Naive thymus-derived CD4-positive, alpha-beta T cell (primary cell): ENCODE data around the gene EXPH5. TPM values are rescaled to one million over a fixed set of nuclear protein-coding genes. Genes with fewer than 3 reads are reported as not detected.

Experiments used
- ATAC-seq: fragments of 150-1000 bp; cut with Tn5 transposase; 2 replicates; pipeline ENCODE4 v1.10.0; 2021; ENCODE audit warnings: mild to moderate bottlenecking, moderate library complexity
- CTCF ChIA-PET: fragments of 350-600 bp; sonication (Branson Sonifier 250); formaldehyde crosslinking; loops from one replicate; lab custom pipeline; 2021; ENCODE audit warnings: antibody characterized with exemption; lab: Charles Lee
- POLR2A ChIA-PET: fragments of 350-600 bp; sonication (Branson Sonifier 250); formaldehyde crosslinking; loops from one replicate; lab custom pipeline; 2021; ENCODE audit warnings: antibody characterized with exemption, inconsistent platforms; lab: Charles Lee
- DNase-seq, 9 donors: peaks; one replicate each; pipeline versions ENCODE4 v3.0.0 to v3.0.0-alpha.2; 2020 to 2022; ENCODE audit warnings: mixed read lengths in 1 of 9
- H3K27ac ChIP-seq: one replicate; pipeline ENCODE4 v1.7.0; 2013; ENCODE audit warnings: mild to moderate bottlenecking, low read depth, low read length, moderate library complexity
- H3K27me3 ChIP-seq, 2 donors: one replicate each; pipeline ENCODE4 v1.7.0; 2013; ENCODE audit warnings: low read length in 2 of 2, mild to moderate bottlenecking in 2 of 2, moderate library complexity in 2 of 2; ENCODE audit not compliant: control insufficient read depth in 2 of 2, insufficient read depth in 2 of 2
- H3K36me3 ChIP-seq, 3 experiments: 1 replicate in 2 of 3; 2 replicates in 1 of 3; pipeline ENCODE4 v1.7.0; 2013; ENCODE audit warnings: low read length in 3 of 3, mild to moderate bottlenecking in 3 of 3, moderate library complexity in 1 of 3; ENCODE audit not compliant: insufficient read depth in 3 of 3, control insufficient read depth in 2 of 3
- H3K4me1 ChIP-seq, 2 donors: one replicate each; pipeline ENCODE4 v1.7.0; 2013; ENCODE audit warnings: low read length in 2 of 2, mild to moderate bottlenecking in 2 of 2, moderate library complexity in 1 of 2; ENCODE audit not compliant: control insufficient read depth in 2 of 2, insufficient read depth in 2 of 2
- H3K4me3 ChIP-seq: 2 replicates; pipeline ENCODE4 v1.7.0; 2013; ENCODE audit warnings: mild to moderate bottlenecking, low read length
- H3K9me3 ChIP-seq, 3 experiments: 1 replicate in 2 of 3; 2 replicates in 1 of 3; pipeline ENCODE4 v1.7.0; 2013; ENCODE audit warnings: low read length in 3 of 3; ENCODE audit not compliant: control insufficient read depth in 2 of 3
- H3K27ac Mint-ChIP-seq, 9 donors: one replicate each; pipeline ENCODE4 v1.8.0; 2020 to 2022; ENCODE audit warnings: mixed read lengths in 9 of 9, mild to moderate bottlenecking in 8 of 9, moderate library complexity in 5 of 9, inconsistent platforms in 2 of 9
- H3K27me3 Mint-ChIP-seq, 5 donors: one replicate each; pipeline ENCODE4 v1.8.0; 2021 to 2022; ENCODE audit warnings: mixed read lengths in 5 of 5, mild to moderate bottlenecking in 1 of 5
- H3K36me3 Mint-ChIP-seq, 5 donors: one replicate each; pipeline ENCODE4 v1.8.0; 2020 to 2022; ENCODE audit warnings: mixed read lengths in 5 of 5, mild to moderate bottlenecking in 3 of 5, inconsistent platforms in 1 of 5
- H3K4me1 Mint-ChIP-seq, 7 donors: one replicate each; pipeline ENCODE4 v1.8.0; 2020 to 2022; ENCODE audit warnings: mixed read lengths in 7 of 7, mild to moderate bottlenecking in 3 of 7, inconsistent platforms in 1 of 7
- H3K4me3 Mint-ChIP-seq, 10 donors: one replicate each; pipeline ENCODE4 v1.8.0; 2020 to 2022; ENCODE audit warnings: mild to moderate bottlenecking in 10 of 10, mixed read lengths in 10 of 10, moderate library complexity in 6 of 10, inconsistent platforms in 2 of 10
- H3K9me3 Mint-ChIP-seq, 11 donors: one replicate each; pipeline ENCODE4 v1.8.0; 2020 to 2022; ENCODE audit warnings: mixed read lengths in 11 of 11, mild to moderate bottlenecking in 4 of 11, inconsistent platforms in 1 of 11, moderate library complexity in 1 of 11
- intact Hi-C, 2 donors: fragments of 100-400 bp; cut with micrococcal nuclease; formaldehyde crosslinking; loops; one replicate each; pipeline ENCODE4 v1.15.1; 2023
- polyA plus RNA-seq, 2 donors: library from polyadenylated mRNA; unstranded; fragments of 300-500 nt; fragmentation: Illumina TruSeq; gene quantifications; one replicate each; pipeline ENCODE4 v1.2.3, GENCODE V29; 2021
- total RNA-seq, 6 experiments: library from RNA in 5 of 6; stranded (reverse) in 5 of 6; gene quantifications; 1 replicate in 5 of 6; 2 replicates in 1 of 6; pipeline ENCODE4 v1.2.3 and lab custom pipeline; 2021 to 2026

The EXPH5 gene
- total and polyA plus RNA-seq, 7 experiments from 2014 or later, result 0.90 to 8.3 (median 3.2) TPM

- Mint-ChIP-seq H3K9me3 (peaks cover 0 to 3% (median 0%) of the 10 kb centered on the region in 11 donors), H3K36me3 (peaks cover 0 to 4% (median 0%) of the 10 kb centered on the region in 5 donors), H3K27ac (peak overlapping the region in 8 of 9 donors; percentile 62 to 100 (median 99)), H3K4me1 (peaks cover 0 to 27% (median 17%) of the 10 kb centered on the region in 7 donors), H3K27me3 (no peaks in the 10 kb centered on the region), H3K4me3 (peak overlapping the region in 8 of 10 donors; percentile 12 to 98 (median 74))
- POLR2A ChIA-PET, result interaction anchor here (0.7 to 1.0 kb wide), 2 partner anchors 9 to 13 kb away, joined by 3 to 4 read pairs; no protein-coding TSS in a partner anchor
- DNase-seq (no peak), ATAC-seq (no peak)
- intact Hi-C loops, result loop anchor here (5.0 to 10.0 kb wide), 3 partner anchors 126 to 904 kb away; partner anchors contain the start of gene ALKBH8 (in 2 of the 2)
- no peaks in the 10 kb centered on the region for H3K27me3 ChIP-seq
- H3K27ac ChIP-seq, result peak overlapping the region; percentile 93
- H3K4me1 ChIP-seq, result peaks cover 3 to 5% of the 10 kb centered on the region in 2 donors
- no peaks in the 10 kb centered on the region for H3K9me3 ChIP-seq
- peaks cover 0 to under 1% (median 0%) of the 10 kb centered on the region in 3 experiments for H3K36me3 ChIP-seq
- CTCF ChIA-PET, result no interaction called here
- H3K4me3 ChIP-seq, result no peak overlapping the region
Observed at GRCh38 chr11:108468478-108468864, 125.1 kb downstream of the EXPH5 start.

DNA sequence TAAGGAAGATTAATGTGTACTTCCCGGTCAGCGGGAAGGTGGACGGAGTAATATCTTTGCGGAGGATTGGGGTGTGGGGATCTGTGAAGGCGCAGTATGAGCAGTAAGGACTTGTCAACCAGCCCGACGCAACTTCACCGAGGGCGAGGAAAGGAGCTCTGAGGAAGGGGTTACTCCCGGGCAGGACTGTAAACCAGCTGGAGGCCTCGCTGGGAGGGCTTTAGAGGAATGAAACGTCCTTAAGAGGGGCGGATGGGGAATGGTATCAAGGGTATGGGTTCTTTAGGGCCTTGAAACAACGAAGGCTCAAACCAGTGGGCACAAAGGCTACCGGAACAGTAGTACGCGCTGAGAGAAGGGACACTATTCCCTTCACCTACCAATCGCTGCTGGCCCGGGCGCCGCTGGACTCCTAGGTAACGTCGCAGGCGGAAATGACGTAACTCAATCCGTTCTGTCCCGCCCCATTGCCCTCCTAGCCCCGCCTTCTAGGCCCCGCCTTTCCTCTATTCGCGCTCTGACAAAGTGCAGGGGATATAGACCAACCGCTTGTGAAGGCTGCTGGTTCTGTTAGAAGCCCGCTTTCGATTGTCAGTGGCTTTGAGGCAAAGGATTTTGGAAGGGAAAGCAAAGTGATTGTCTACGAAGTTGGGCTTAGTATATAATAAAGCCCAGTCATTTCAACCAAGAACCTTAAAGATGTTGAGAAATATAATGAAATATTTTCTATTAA is 126.3 kb downstream of the EXPH5 start, which contains the start of gene C11orf65:
C11orf65 (minus strand) TSS at position 439 of the 733 bp plus-strand sequence. CDS start 5,970 bp downstream, outside the sequence.
- peak within 1 kb of the TSS; percentile 98 to 100 (median 100) for H3K27ac Mint-ChIP-seq
- CTCF ChIA-PET, result no interaction called here
- ATAC-seq (peak; percentile 98), DNase-seq (peak; percentile 88 to 97 (median 94))
- H3K27me3 Mint-ChIP-seq, result no peaks in the 10 kb centered on the region
- Histone ChIP-seq H3K36me3 (no peaks in the 10 kb centered on the region), H3K9me3 (no peaks in the 10 kb centered on the region), H3K27ac (peak within 1 kb of the TSS; percentile 93), H3K4me1 (peaks cover 3 to 5% of the 10 kb centered on the region in 2 donors), H3K4me3 (peak within 1 kb of the TSS; percentile 81), H3K27me3 (no peaks in the 10 kb centered on the region)
- intact Hi-C loops, result loop anchor here (1.0 to 10.0 kb wide), 15 partner anchors 30 to 1964 kb away; partner anchors contain the start of genes ACAT1 (in 2 of the 2), ALKBH8 (in 2 of the 2), CUL5 (in 2 of the 2) and CWF19L2 (in 2 of the 2)
- POLR2A ChIA-PET, result interaction anchor here (0.5 to 1.8 kb wide), 13 partner anchors 11 to 458 kb away, joined by 3 to 11 read pairs (median 4); partner anchors contain the start of genes ATM, CUL5, DDX10 and EXPH5
- peaks cover 0 to 27% (median 17%) of the 10 kb centered on the region in 7 donors for H3K4me1 Mint-ChIP-seq
- H3K4me3 Mint-ChIP-seq, result peak within 1 kb of the TSS; percentile 93 to 100 (median 98)
- peaks cover 0 to 3% (median 0%) of the 10 kb centered on the region in 11 donors for H3K9me3 Mint-ChIP-seq
- H3K36me3 Mint-ChIP-seq, result peaks cover 0 to 3% (median 0%) of the 10 kb centered on the region in 5 donors

DNA sequence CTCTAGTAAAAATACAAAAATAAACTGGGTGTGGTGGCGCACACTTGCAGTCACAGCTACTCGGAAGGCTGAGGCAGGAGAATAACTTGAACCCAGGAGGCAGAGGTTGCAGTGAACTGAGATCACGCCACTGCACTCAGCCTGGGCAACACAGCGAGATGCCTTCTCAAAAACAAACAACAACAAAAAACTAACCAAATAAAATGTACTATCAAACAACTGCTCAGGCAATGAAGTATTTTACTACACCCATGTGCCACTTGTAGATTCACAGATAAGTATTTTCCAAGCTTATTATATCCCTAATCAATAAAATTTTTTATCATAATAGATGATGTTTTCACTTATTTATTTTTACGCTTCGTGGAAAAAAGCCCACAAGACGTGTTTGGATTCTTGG is 127.2 kb downstream of the EXPH5 start:
- peak overlapping the region; percentile 81 for H3K4me3 ChIP-seq
- H3K4me1 ChIP-seq, result peaks cover 3 to 5% of the 10 kb centered on the region in 2 donors
- H3K27me3 Mint-ChIP-seq, result no peaks in the 10 kb centered on the region
- peaks cover 0 to 3% (median 0%) of the 10 kb centered on the region in 11 donors for H3K9me3 Mint-ChIP-seq
- H3K27me3 ChIP-seq, result no peaks in the 10 kb centered on the region
- H3K4me1 Mint-ChIP-seq, result peaks cover 0 to 27% (median 17%) of the 10 kb centered on the region in 7 donors
- H3K27ac Mint-ChIP-seq, result peak overlapping the region; percentile 98 to 100 (median 100)
- DNase-seq (peak in 1 of 9 donors; percentile 1), ATAC-seq (no peak)
- peak overlapping the region; percentile 93 to 100 (median 98) for H3K4me3 Mint-ChIP-seq
- peak overlapping the region; percentile 93 for H3K27ac ChIP-seq
- peaks cover 0 to 3% (median 0%) of the 10 kb centered on the region in 5 donors for H3K36me3 Mint-ChIP-seq
- intact Hi-C loops, result loop anchor here (2.0 to 10.0 kb wide), 6 partner anchors 124 to 1964 kb away; partner anchors contain the start of genes ALKBH8 (in 2 of the 2), ACAT1 (in 1 of the 2) and CUL5 (in 1 of the 2)
- ChIA-PET CTCF (interaction anchor here (0.6 kb wide), 1 partner anchor 223 kb away, joined by 3 read pairs; no protein-coding TSS in a partner anchor), POLR2A (interaction anchor here (0.5 to 1.8 kb wide), 13 partner anchors 12 to 1821 kb away, joined by 3 to 11 read pairs (median 4); partner anchors contain the start of genes ATM, CUL5, DDX10 and EXPH5)
- no peaks in the 10 kb centered on the region for H3K36me3 ChIP-seq
- H3K9me3 ChIP-seq, result no peaks in the 10 kb centered on the region

Other genes starting within 250 kb of the EXPH5 start
- 1 to 10 TPM in 2 of 5 experiments, under 1 TPM in 3; 0.27 to 1.5 (median 0.51) TPM for gene C11orf65, start 126.2 kb downstream of the EXPH5 start, total RNA-seq
- 1 to 10 TPM in 1 of 2 donors, under 1 TPM in 1; 0.61 to 2.0 TPM for gene C11orf65, start 126.2 kb downstream of the EXPH5 start, polyA plus RNA-seq
- 10 to 100 TPM in 1 of 5 experiments, 1 to 10 TPM in 4; 5.7 to 15.7 (median 9.4) TPM for gene POGLUT3, start 95.4 kb downstream of the EXPH5 start, total RNA-seq
- gene POGLUT3, start 95.4 kb downstream of the EXPH5 start, polyA plus RNA-seq, result 10 to 100 TPM in 1 of 2 donors, 1 to 10 TPM in 1; 10.0 to 10.3 TPM
- 10 to 100 TPM; 16.7 to 34.6 (median 22.8) TPM for gene DDX10, start 71.3 kb upstream of the EXPH5 start, total RNA-seq
- 10 to 100 TPM; 14.8 to 16.7 TPM for gene DDX10, start 71.3 kb upstream of the EXPH5 start, polyA plus RNA-seq